ENCODE data around the gene TMEM94. TPM values are rescaled to one million over a fixed set of nuclear protein-coding genes. Genes with fewer than 3 reads are reported as not detected.
A peak's percentile ranks its signal among the peaks of the same experiment; 100 is the strongest.
"Not testable (repeated sequence)": the region's sequence is repeated elsewhere in the genome, so short reads cannot be mapped to it uniquely, and the experiment has no call there.

The TMEM94 gene
- total RNA-seq, 4 donors from 2014 or later: 19.3 to 56.5 (median 28.3) TPM

GRCh38 chr17:75439287-75439686, 17.1 kb upstream of the TMEM94 start:
- intact Hi-C loops (cut with DNase I): loop anchor here (10.0 kb wide), 2 partner anchors 56 to 146 kb away; partner anchors contain the start of gene MYO15B
- Histone ChIP-seq H3K4me1 (peaks cover 9 to 33% (median 9%) of the 10 kb centered on the region in 3 donors), H3K27ac (no peak overlapping the region), H3K36me3 (no peaks in the 10 kb centered on the region), H3K27me3 (no peaks in the 10 kb centered on the region), H3K4me3 (no peak overlapping the region), H3K9me3 (no peaks in the 10 kb centered on the region)
- TF ChIP-seq CTCF (IDR thresholded peaks at IDR 0.05): no peak
- 54 to 65% methylated on average over 2 of the region's 2 CpGs for WGBS, 2 donors
- no peak for DNase-seq

- TF ChIP-seq POLR2A (IDR thresholded peaks at IDR 0.05): no peak
- TF ChIP-seq CTCF (IDR thresholded peaks at IDR 0.05): no peak
- no peaks in the 10 kb centered on the region for H3K36me3 ChIP-seq
- intact Hi-C loops (cut with DNase I): no loop called here
- no peak overlapping the region for H3K4me3 ChIP-seq
- H3K27me3 ChIP-seq: no peaks in the 10 kb centered on the region
- no peak for DNase-seq
- WGBS, 2 donors: 58 to 64% methylated on average over 10 of the region's 10 CpGs
- peaks cover 11 to 35% (median 17%) of the 10 kb centered on the region in 3 donors for H3K4me1 ChIP-seq
- H3K9me3 ChIP-seq: no peaks in the 10 kb centered on the region
- peak overlapping the region in 2 of 4 donors; percentile 49 to 54 for H3K27ac ChIP-seq
These were observed 15.5 kb upstream of the TMEM94 start for GRCh38 chr17:75440738-75441448.

- intact Hi-C loops (cut with DNase I): no loop called here
- Histone ChIP-seq H3K4me1 (peaks cover 11 to 35% (median 17%) of the 10 kb centered on the region in 3 donors), H3K9me3 (no peaks in the 10 kb centered on the region), H3K27me3 (no peaks in the 10 kb centered on the region), H3K36me3 (no peaks in the 10 kb centered on the region), H3K4me3 (no peak overlapping the region), H3K27ac (peak overlapping the region in 3 of 4 donors; percentile 18 to 55 (median 48))
- TF ChIP-seq CTCF (IDR thresholded peaks at IDR 0.05) (no peak), POLR2A (IDR thresholded peaks at IDR 0.05) (no peak)
- WGBS, 2 donors: 54 to 56% methylated on average over 4 of the region's 4 CpGs
- no peak for DNase-seq
These were observed 14.0 kb upstream of the TMEM94 start for GRCh38 chr17:75442168-75443103.

- Histone ChIP-seq H3K9me3 (no peaks in the 10 kb centered on the region), H3K4me1 (peaks cover 11 to 35% (median 17%) of the 10 kb centered on the region in 3 donors), H3K36me3 (no peaks in the 10 kb centered on the region), H3K4me3 (no peak overlapping the region), H3K27ac (peak overlapping the region in 2 of 4 donors; percentile 79 to 84), H3K27me3 (no peaks in the 10 kb centered on the region)
- WGBS, 2 donors: 79 to 83% methylated on average over 3 of the region's 3 CpGs
- DNase-seq: no peak
- TF ChIP-seq CTCF (IDR thresholded peaks at IDR 0.05): no peak
- no peak for TF ChIP-seq POLR2A (IDR thresholded peaks at IDR 0.05)
- intact Hi-C loops (cut with DNase I): no loop called here
These were observed 11.1 kb upstream of the TMEM94 start for GRCh38 chr17:75445296-75445695.

DNA sequence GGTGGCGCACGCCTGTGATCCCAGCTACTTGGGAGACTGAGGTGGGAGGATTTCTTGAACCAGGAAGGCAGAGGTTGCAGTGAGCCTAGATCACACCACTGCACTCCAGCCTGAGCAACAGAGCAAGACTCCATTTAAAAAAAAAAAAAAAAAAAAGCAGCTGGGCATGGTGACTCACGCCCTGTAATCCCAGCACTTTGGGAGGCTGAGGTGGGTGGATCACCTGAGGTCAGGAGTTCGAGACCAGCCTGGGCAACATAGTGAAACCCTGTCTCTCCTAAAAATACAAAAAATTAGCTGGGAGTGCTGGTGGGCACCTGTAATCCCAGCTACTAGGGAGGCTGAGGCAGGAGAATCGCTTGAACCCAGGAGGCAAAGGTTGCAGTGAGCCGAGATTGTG, 10.5 kb upstream of the TMEM94 start:
- intact Hi-C loops (cut with DNase I); H3K9me3 ChIP-seq; H3K27ac ChIP-seq; H3K36me3 ChIP-seq; H3K27me3 ChIP-seq; H3K4me3 ChIP-seq; DNase-seq: not testable (repeated sequence)
- WGBS, 2 donors: 83% methylated on average over 6 of the region's 6 CpGs
- peaks cover 11 to 35% (median 17%) of the 10 kb centered on the region in 3 donors for H3K4me1 ChIP-seq
